ENCODE measurements around the gene GALNTL6.

GRCh38 chr4:171954650-171955049, 141.4 kb downstream of the GALNTL6 start:
- TF ChIP-seq CTCF (IDR thresholded peaks at IDR 0.05; ENCODE audit: insufficient read depth, low read length) (no peak), POLR2AphosphoS5 (IDR thresholded peaks at IDR 0.05; ENCODE audit: low read depth) (no peak)

All from HL-60 (cell line).